CD1c-positive myeloid dendritic cell (primary cell): ENCODE measurements around the gene RPL35.
"Not testable (repeated sequence)": the region's sequence is repeated elsewhere in the genome, so short reads cannot be mapped to it uniquely, and the experiment has no call there.

Experiments
- DNase-seq: peaks from one replicate; pipeline ENCODE4 v3.0.0-alpha.2; 2016; ENCODE audit errors: extremely low spot score

The RPL35 gene

DNA sequence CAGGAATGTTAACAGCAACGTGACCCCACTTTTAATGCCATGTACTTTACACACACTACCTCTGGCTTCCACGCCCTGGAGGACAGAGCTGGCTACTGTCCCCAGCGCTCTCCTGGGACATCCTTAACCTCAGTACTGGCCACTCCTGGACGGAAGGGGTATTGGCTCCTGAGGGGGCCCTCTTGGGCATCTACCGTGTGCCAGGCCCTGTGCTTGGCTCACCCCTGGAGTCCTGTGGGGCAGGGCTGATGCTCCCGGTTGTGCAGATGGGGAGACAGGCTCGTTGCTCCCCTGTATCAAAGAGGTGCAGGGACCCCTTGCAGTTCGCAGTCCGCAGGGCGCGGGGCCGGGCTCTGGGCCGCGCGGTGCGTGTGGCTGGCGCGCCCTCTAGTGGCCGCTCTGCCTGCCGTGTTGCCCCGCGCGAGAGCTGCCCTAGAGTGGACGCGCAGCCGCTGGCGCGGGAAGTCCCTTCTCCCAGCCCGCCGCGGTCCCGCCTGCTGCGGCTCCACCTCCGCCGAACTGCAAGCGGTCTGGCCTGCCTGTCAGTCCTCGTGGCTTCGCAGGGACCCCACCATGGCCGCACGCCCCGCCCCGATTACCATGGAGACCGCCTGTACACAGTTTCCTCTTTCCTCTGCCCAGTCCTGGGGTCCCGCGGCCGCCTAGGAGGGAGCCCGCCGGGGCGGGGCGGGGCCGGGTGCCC is 8.8 kb downstream of the RPL35 start, which contains the start of gene WDR38:
Gene WDR38 (plus strand): TSS at position 632 of the 703 bp plus-strand sequence. CDS start 72 bp downstream, outside the sequence.
- peak; percentile 86 for DNase-seq

DNA sequence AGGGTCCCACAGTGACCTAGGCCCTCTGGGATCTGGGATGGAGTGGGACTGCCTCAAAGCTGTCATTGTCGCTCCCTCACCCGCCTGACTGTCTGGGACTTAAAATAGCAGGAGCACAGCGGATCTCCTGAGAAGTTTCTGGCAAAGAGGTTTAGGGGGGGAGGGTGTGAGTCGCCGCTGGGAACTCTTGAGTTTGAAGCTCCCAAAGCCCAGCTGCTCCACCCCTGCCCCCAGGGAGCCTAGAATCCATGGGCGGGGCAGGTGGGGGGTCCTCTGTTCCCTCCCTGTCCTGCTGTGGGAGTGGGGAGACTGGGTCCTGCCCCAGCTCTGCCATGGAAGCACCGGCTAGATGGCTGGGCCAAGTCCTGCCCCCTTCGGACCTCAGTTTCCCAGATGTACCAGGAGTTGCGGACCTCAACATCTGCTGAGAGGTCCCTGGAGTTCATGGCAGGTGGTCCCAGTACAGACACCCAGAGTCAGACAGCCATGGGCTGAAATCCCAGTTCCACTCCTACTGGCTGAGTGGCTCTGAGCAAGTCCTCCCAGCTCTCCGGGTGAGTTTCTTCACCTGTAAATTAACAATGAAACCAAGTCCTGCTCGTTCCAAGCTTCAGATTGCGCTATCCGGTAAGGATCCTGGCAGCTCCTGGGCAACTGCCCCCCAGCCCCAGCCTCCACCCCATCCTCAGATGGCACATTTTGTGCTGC is 9.5 kb downstream of the RPL35 start:
- DNase-seq, result no peak

DNA sequence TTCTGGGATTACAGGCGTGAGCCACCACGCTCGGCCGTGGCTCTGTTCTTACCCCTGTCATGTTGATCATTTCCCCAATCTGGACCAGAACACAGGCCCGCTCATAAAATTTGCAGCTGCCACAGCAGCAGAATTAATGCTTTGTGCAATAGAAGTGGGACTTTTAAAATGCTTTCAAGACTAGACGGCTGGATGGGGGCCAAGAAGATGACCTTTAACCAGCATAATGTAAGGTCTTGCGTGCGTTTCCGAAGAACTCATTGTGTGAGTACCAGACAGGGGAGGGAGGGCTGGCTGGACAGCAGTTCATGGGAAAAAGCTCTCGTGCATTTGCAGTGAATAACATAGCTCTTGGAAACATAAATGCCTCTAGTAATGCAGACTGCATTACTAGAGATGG is 12.0 kb downstream of the RPL35 start:
- no peak for DNase-seq

DNA sequence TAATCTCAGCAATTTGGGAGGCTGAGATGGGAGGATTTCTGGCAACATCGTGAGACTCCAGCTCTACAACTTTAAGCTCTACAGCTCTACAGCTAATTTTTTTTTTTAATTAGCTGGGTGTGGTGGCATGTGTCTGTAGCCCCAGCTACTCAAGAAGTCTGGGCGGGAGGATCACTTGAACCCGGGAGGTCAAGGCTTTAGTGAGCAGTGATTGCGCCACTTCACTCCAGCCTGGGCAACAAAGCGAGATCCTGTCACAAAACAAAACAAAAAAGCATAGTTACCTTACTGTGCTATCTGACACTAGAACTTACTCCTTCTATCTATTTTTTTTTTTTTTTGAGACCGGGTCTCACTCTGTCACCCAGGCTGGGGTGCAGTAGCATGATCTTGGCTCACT is 14.8 kb downstream of the RPL35 start:
- DNase-seq, result no peak

DNA sequence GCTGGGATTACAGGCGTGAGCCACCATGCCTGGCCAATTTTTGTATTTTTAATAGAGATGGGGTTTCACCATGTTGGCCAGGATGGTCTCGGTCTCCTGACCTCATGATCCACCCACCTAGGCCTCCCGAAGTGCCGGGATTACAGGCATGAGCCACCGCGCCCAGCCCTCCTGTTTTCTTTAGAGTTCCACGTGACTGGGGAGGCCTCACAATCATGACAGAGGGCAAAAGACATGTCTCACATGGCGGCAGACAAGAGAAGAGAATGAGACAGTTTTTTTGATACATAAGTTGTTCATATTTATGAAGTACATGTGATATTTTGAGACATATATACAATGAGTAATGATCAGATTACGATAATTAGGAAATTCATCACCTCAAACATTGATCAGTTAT is 15.3 kb downstream of the RPL35 start:
- DNase-seq, result not testable (repeated sequence)

DNA sequence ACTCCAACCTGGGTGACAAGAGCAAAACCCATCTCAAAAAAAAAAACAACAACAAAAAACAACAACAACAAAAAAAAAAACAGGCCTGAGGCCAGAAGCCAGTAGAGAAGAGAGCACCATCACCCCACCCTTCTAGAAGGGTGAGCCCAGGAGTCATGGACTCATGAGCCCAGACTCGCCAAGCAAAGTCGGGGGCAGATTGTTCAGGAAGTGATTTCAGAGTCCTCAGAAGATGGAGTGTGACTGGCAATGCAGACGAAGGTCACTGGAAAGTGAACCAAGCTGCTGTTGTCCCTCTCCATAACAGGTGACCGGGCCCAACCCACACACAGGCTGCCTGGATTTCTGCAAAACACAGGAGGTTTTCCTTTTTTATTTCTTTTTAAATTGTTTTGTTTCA is 17.5 kb downstream of the RPL35 start:
- no peak for DNase-seq

DNA sequence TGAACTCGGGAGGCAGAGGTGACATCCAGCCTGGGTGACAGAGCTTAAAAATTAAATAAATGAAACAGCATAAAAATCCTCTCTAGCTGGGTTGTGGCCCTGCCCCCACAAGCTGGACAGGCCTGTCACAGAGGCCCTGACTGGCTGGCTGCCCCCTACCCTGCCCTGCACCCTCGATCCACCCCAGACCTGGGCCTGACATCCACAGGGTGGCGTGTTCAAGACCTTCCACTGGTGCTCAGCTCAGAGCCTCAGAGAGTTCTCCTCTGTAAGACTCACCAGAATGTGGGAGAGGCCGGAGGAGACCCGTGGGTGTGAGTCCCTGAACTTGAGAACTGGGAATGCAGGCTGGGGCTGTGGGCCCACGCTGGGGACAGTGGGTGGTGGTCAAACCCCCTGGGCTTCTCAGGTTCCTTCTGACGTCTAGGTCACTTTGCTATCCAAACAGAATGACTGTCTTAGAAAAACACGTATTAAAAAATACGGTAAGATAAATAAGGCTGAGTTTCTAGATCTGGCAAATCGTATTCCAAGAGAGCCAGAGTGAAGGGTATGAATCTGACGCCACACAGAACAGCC is 18.2 kb downstream of the RPL35 start:
- DNase-seq, result no peak

DNA sequence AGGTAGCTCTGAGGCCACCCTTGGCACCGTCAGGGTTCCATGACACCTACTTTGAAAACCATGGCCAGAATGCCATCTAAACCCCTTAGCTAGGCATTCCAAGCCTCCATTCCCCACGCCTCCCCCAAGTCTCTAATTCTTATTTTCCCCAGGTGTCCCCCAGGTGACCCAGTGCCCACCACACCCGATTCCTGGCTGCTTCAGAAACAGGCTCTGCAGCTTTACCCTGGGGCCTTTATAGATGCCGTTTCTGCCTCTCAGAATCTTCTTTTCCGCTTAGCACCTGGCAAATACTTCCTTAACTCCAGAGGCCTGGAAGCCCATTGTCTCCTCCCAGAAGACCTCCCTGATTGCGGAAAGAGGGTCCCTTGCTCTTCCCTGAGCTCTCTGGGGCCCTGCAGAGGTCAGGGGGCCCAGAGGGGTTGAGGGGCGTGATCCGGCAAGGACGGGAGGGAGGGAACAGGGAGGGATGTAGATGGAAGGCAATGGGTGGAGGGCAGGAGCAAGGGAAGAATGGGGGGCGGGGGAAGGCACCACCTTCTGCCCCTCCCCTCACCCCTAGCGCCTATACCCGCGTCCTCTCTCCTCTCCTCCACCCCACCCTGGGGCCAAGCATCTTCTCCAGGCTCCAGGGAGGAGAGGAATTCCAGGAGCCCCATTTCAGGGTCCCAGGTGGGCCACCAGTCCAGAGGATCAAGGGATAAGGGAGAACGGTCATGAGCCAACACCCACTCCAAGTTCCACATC is 20.5 kb downstream of the RPL35 start:
- DNase-seq, result no peak

DNA sequence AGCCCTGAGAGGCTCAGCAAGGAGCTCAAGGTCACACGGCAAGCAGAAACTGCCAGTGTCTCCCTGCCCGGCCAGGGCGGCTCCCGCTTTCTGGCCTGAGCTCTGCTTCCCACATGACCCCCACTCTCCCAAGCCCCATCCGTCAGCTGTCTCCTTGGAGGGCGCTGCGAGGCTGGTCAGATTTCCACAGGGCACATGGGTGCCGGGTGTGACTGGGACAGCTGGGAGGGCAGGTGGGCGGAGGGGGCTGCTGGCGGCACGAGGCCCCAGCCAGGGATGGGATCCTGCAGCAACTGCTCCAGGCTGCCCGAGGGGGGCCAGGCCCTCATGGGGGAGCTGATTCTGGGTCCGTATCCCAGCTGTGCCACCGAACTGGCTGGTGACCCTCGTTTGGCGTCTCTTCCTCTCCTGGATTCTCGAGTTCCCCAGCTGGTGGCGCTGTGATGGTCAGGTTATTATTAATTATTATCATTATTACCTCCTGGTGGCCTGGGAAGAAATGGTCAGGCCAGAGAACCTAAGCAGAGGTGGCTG is 21.4 kb downstream of the RPL35 start:
- DNase-seq, result peak; percentile 20

DNA sequence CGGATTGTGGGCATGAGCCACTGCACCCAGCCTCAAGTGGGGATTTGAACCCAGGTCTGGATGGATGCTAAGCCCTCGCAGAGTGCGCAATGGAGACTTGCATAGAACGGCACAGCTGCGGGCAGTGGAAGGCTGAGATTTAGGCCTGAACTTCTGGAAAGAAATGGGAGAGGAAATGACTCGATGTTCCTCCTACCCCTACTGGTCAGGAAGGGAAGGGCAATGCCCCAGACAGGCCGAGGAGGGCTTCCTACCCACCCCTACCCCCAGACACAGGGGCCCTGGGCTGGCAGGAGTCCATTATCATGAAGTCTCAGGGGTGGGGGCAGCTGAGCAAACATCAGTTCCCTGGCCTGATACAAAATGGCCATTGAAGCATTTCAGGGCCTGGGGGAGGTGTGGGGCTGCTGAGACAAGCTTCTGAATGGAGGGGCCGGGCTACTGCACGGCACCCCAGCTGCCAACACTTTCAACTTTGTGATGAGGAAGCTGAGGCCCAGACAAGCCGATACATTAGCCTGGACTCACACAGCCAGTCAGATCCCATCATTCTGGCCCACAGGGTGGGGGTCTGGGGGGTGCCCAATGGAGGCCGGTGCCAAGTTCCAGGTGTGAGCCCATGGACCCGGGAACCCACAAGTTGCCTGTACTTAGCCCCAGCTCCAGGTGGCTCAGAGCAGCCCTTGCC is 22.0 kb downstream of the RPL35 start:
- DNase-seq, result peak; percentile 13

DNA sequence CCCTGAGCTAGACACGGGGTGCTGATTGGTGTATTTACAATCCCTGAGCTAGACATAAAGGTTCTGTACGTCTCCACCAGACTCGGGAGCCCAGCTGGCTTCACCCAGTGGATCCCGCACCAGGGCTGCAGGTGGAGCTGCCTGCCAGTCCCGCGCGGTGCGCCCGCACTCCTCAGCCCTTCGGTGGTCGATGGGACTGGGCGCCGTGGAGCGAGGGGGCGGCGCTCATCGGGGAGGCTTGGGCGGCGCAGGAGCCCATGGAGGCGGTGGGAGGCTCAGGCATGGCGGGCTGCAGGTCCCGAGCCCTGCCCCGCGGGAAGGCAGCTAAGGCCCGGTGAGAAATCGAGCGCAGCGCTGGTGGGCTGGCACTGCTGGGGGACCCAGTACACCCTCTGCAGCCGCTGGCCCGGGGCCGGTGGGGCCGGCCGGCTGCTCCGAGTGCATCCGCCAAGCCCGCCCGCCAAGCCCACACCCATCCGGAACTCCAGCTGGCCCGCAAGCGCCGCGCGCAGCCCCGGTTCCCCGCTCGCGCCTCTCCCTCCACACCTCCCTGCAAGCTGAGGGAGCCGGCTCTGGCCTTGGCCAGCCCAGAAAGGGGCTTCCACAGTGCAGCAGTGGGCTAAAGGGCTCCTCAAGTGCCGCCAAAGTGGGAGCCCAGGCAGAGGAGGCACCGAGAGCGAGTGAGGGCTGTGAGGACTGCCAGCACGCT is 23.0 kb downstream of the RPL35 start:
- DNase-seq, result not testable (repeated sequence)

DNA sequence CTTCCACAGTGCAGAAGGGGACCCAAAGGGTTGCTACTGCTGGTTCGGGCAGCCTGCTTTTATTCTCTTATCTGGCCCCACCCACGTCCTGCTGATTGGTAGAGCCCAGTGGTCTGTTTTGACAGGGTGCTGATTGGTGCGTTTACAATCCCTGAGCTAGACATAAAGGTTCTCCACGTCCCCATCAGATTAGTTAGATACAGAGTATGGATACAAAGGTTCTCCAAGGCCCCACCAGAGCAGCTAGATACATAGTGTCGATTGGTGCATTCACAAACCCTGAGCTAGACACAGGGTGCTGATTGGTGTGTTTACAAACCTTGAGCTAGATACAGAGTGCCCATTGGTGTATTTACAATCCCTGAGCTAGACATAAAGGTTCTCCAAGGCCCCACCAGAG is 23.6 kb downstream of the RPL35 start:
- not testable (repeated sequence) for DNase-seq

DNA sequence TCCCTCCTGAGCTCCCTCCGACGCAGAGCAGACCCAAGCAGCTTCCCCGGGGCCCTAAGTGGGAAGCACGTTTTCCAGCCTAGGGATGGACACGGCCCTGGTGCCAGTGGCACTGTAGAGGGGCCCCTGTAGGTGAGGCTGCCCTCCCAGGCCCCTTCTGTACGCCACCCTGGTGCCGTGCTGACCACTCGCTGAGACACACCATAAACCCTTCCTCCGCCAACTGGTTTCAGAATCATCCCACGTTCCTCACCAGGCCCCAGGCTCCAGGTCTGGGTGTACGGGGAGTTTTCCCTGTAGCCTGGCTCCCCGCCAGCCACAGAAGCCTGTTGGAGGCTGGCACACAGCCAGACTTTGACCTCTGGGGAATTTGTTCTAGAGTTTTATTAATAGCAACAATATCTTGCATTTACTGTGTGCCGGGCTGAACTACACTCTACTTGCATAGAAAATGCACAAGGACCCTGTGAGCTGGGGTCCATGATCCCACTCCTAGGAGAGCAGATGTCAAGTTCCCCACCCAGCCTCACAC is 26.7 kb downstream of the RPL35 start:
- DNase-seq, result no peak

DNA sequence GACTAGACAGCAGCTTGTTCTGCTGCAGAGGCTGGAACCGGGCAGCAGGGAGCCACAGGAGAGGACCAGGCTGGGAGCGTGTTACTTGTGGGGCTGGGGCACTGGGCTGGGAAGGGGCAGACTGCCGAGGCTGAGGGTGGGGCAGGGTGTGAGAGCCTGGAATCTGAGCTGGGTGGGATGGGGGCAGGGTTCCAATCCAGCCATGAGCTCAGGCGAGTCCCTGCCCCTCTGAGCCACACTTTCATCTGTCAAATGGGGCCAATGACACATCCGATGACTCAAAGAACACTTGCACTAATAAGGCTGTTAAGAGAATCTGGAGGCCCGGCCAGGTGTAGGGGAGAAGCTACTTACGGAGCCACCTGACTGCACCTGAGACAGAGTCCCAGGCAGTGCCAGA is 27.2 kb downstream of the RPL35 start:
- no peak for DNase-seq

DNA sequence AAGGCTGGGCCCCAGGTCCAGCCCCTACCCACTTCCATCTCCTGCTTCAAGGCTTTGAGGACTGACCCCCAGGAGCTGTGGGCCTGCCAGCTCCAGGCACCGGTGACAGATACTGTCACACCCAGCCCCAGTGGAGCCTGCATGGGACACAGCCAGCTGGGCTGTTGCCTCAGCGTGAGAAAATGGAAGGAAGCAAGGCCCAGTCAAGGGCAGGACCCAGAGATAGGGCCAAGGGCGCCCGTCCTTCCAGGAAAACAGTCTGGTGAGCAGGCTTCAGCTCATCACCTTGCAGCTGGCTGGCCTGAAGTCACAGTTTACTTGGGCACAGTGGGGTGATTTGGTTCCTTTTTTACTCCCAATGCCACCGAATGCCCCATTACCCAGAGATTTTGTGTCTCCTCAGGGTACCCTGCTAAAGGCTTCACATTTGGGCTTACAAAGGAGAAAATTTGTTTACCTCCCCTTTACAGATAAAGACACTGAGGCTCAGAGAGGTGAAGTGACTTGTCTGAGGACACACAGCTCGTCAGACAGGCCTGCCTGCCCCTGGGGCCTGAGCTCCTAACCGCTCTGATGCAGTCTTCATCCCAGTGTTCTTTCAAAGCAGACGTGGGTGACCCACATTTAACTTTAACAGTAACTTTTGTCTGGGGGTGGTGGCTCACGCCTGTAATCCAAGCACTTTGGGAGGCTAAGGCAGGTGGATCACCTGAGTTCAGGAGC is 30.0 kb downstream of the RPL35 start:
- DNase-seq, result no peak

DNA sequence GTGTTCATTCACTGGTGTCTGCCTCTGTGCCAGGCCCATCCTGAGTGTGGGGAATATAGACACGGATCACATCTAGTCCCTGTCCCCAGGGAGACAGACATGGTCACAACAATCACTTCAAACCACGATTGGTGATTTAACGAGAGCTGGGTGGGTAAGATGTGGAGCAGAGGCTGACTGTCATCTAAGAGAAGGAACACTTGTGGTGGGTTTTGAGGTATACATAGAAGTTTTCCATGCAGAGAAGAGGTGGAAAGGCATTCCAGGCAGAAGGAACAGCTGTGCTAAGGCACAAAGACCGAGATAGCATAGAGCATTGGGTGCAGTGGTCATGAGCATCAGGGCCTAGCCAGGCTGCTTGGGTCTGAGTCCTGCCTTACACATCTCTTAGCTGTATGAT is 31.2 kb downstream of the RPL35 start:
- no peak for DNase-seq

DNA sequence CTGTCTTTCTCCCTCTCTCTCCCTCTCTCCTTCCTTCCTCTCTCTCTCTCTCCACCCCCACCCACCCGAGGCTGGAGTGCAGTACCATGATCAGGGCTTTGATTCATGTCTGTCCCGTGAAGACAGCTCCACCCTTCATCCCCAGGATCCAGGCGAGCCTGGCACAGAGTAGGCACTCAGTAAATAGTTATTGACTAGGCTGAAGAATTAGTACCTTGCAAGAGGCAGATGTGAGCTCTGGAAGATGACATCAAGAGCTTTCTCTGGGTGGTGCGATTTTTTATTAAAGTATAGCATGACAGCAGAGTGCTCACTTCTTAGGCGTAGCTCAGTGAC is 32.5 kb downstream of the RPL35 start:
- DNase-seq, result no peak

DNA sequence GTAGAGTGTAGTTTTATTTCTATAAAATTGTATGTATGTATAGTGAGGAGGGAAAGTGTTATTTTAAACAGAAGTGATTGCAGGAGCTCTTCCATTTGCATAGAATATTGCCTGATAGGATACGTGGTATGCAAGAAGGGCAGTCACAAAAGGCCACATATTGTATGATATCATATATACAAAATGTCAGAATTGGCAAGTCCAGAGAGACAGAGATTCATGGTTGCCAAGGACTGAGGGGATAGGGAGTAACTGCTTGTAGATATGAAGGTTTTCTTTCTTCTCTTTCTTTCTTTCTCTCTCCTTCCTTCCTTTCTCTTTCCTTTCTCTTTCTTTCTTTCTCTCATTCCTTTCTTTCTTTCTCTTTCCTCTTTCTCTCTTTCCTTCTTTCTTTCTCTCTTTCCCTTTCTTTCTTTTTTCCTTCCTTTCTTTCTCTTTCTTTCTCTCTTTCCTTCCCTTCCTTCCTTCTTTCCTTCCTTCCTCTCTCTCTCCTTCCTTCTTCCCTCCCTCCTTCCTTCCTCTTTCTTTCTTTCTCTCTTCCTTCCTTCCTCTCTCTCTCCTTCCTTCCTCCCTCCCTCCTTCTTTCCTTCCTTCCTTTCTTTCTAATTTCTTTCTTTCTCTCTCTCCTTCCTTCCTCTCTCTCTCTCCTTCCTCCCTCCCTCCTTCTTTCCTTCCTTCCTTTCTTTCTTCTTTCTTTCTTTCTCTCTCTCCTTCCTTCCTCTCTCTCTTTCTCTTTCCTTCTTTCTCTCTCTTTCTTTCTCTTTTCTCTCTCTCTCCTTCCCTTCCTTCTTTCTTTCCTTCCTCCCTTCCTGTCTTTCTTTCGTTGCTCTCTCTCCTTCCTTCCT is 33.0 kb downstream of the RPL35 start:
- no peak for DNase-seq
